ENCODE data around the gene GJC2.

The GJC2 gene

GRCh38 chr1:228158151-228159007, 8.6 kb downstream of the GJC2 start:
- DNase-seq, result no peak

DNA sequence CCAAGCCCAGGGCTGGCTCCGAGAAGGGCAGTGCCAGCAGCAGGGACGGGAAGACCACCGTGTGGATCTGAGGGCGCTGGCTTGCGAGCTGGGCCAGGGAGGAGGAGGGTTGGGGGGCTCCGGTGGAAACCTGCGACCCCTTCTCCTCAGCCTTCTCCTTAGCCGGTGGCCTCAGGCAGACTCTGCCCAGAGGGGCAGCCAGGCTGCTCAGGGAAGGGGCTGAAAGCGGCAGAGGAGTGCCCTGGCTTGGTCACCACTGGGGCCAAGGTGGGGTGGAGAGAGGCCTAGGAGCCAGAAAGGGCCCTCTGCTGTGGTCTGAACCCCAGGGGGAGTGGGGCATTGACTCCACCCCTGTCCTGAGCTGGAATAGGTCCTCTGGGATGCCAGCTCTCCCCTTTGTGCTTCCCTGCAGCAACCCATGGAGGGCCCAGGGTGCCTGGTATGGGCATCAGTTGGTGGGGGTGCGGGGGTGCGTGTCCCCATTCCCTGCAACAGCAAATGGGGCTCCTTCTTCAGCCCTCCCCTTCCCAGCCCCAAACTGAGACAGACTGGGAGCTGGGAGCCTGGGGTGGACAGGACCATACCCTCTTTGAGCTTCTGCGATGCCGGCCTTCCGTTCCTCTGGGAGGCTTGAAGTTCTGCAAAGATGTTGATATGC, 9.4 kb downstream of the GJC2 start:
- no peak for DNase-seq

DNA sequence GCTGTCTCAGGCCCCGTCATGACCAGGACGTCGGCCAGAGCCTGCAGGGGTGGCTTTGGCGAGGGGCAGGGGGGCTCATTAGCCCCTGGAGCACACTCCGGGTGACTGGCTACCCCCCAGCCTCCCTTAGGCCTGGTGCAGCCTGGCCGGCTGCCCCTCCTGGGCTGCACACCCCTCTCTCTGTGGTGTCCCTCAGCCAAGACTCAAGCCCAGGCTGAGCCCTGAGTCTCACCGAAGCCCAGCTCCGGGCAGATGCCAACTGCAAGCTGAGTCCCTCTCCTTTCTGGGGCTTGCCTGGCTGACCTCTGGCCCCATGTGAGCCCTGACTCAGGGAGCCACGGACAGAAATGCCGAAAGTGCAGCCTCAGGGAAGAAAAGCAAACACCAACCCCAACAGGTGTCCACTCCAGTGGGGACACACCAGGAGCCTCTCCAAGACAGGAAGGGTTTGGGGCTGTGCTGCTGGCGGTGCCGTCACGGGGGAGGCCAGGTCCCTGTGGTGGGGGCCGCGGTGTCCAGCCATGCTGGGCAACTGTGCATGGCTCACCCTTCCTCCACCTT, 10.6 kb downstream of the GJC2 start:
- DNase-seq, result no peak

- DNase-seq, result no peak
Observed at GRCh38 chr1:228161362-228161761, 11.6 kb downstream of the GJC2 start.

- DNase-seq, result no peak
Observed at GRCh38 chr1:228161866-228162265, 12.1 kb downstream of the GJC2 start.

- no peak for DNase-seq
Observed at GRCh38 chr1:228162286-228163006, 12.7 kb downstream of the GJC2 start.

DNA sequence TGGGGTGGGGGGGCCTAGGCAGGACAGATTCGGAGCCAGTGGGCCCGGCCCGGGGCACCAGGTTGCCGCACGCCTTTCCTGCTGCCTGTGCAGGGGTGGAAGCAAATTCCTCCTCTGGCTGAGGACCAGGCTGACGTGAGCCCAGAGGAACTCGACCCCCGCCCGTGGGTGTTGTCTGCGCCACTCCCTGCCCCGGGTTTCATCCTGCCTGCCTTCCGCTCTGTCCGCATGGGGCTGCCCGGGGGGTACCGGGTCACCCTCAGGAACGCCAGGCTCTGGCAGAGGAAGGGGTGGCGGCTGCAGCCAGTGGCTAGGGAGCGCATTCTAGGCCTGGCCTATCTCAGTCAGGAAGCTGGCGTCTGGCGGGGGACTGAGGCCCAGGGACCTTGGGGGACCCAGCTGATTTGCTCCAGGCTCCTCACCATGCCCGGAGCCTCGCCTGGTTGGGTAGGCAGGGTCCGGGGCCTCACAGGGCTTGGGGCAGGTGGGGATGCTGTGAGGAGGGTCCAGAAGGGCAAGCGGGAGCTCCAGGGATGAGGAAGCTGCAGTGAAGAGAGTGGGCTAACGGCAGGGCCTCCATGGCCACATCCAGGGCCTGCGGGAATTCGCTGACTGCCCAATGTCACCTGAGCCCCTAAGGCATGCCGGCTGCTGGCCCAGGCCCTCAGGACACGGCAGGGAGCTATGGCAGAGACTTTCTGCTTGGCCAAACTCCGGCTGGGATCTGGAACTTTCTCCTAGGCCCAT, 13.4 kb downstream of the GJC2 start:
- no peak for DNase-seq

DNA sequence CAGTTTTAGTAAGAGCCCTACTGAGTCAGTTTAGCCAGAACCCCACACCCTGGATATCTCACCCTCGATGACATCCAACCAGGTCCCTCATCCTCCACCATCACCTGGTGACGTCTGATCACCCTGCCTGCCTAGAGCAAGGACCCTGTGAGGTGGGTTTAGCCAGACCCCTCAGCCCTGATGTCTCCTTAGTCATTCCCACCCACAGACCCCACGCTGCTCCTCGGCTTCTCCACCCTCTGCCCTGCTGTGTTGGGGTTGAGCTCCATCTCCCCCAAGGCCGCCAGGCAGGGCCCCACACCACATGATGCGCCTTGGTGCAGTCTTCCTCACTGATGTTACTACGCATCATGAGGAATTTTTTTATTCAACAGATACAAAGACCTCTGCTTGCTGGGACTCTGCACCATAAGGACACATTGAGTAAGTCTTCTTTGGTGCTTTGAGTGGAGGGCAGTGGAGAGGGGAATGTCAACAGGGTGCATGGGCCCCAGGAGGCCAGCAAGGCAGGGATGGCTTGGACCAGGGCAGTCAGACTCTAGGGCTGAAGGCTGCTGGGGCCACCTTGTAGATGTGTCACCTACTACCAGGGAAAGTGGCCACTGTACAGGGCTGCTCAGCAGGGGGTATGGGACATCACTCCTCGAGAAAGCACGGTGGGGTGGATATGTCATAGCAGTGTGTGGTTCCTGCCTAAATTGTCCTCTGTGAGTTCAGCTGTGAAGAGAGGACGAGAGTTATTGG, 14.2 kb downstream of the GJC2 start:
- DNase-seq, result no peak

GRCh38 chr1:228164561-228165371, 15.0 kb downstream of the GJC2 start:
- no peak for DNase-seq

DNA sequence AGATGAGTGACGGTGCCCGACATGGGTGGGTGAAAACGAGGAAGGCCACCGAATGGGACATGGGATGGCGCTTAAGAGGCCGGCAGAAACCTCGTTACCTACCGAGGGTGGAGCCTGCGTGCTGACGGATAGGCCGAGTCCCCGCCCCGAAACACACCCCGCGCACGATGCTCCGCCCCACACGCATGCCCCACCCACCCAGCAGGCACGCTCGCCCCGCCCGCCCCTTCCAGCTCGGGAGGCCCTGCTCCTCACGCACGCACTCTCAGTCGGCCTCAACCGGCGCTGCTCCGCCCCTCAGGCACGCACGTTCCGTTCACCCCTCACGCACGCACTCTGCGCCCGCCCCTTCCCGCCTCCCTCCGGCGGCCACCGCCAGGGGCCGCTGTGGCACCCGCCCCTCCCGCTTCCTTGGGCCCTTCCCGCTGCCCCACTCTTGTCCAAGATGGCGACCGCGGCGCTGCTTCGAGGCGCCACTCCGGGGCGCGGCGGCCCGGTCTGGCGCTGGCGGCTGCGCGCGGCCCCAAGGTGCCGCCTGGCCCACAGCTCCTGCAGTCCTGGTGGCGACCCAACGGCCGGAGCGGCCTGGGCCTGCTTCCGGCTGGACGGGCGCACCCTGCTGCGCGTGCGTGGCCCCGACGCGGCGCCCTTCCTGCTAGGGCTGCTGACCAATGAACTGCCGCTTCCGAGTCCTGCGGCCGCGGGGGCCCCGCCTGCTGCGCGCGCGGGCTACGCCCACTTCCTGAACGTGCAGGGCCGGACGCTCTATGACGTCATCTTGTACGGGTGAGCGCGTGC, 15.8 kb downstream of the GJC2 start, which contains the start of gene IBA57:
IBA57 (plus strand) TSS at position 433 of the 798 bp plus-strand sequence; CDS start at position 446, 13 bp downstream.
- peak; percentile 66 to 85 for DNase-seq

DNA sequence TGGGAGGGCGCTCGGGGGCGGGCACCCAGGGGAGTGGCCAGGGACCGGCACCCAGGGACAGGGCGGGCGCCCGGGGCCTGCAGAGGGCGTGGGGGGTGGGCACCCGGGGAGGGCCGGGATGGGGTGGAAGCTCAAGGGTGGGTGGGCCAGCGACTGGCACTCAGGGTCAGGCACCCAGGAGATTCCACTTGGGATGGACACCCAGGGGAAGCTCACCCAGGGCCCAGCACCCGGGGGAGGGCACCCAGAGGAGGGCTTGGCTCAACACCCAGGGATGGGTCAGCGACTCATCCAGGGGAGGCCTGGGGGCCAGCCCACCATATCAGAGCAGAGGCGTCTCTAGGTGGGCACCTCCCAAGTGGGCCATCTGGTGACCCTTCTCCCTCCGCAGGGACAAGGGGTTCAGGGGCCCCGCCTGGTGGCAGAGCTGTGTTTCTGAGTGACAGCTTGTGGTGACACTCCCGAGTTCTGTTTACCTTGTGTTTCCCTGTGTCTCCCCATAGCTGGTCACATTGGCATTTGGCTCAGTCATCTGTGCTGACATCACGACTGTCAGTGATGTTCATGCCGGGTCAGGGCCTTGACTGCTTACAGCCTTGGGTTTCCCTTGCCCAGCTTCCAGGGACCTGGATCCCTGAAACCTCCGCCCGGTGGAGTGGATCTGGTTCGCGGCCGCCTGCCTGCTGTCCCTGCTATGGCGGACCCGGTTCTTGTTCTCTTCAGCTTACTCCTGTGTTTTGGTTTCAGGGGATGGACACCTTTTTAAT, 16.6 kb downstream of the GJC2 start:
- DNase-seq, result no peak

DNA sequence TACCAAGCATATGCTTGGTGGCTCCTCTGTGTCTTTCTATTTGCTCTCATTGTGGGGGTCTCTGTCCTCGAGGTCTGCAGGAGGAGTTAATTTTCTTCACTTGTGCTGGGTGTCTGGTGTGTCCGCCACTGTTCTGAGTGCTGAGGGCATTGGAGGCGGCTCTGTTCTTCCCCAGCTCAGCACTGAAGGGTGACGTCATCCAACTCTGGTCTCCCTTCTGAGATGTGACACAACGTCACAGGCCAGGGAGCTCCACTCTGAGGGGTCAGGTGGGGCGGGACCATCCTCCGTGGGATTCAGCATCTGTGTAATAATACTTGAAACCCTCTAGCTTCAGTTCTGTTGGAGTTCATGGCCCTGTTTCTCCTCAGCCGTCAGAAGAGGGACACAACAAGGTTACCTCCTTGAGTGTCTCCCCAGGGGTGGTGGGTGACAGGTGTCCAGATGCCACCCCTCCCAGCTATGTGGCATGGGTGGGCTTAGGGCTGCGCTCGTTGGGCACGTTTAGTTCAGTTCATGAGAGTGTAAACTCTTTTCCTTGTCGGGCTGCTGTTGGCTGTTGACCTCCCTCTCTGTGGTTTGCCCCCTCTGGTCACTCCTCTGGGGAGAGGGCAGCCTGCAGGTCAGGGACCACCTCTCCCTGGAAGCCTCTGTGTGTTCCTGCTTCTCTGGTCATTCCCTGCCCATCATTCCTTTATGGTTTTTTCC, 19.0 kb downstream of the GJC2 start:
- DNase-seq, result no peak

GRCh38 chr1:228169345-228169744, 19.6 kb downstream of the GJC2 start:
- DNase-seq, result no peak

GRCh38 chr1:228170666-228171065, 20.9 kb downstream of the GJC2 start:
- no peak for DNase-seq

GRCh38 chr1:228171221-228171891, 21.6 kb downstream of the GJC2 start:
- no peak for DNase-seq

DNA sequence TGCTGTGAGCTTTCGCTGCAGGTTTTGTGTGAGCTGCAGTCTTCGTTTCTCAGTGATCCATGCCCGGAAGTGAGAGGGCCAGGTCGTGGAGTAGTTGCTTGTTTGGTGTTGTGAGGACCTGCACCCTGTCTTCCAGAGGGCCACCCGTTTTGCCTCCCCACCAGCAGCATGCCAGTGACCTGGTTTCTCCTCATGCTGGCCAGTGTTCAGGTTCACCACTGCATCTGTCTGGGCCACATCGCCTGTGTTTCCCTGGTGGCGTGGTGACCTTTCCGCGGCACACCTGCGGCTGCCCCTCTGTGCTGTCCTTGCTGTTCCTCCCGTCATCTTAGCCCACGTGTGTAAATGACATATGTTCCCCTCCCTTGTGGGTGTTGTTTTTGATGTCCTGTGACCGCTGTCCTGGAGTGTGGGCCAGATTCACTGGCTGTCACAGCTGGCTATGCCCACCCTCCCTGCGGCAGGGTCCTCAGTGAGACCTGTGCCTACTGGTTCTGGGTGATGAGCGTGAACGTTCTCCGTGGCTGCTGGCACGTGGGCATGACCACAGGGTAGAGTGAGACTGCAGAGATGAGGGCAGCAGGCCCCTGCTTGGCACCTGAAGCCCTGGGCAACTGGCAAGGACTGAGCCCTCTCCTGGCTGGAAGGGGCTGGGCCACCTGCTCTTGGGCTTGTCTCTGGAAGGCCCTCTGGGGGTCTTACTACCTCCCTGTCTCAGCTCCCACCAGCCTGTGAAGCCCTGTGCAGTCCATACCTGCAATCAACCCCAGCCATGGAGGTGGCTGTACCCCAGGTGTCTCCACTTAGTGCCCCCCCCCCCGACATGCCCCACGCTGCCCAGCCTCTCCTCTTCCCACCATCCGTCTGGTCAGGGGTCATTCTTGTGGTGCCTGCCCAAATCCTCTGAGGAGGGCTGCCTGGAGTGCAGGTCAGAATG, 23.1 kb downstream of the GJC2 start:
- DNase-seq, result no peak

All from NCI-H187 (cell line).